Smooth muscle cell (in vitro differentiated cells): ENCODE results near the gene DCAF5. TPM values are rescaled to one million over a fixed set of nuclear protein-coding genes. Genes with fewer than 3 reads are reported as not detected.

Experiments used
- DNase-seq: peaks from one replicate; lab custom pipeline; 2025; ENCODE audit not compliant: unreplicated experiment; lab: John Stamatoyannopoulos, UW
- H2AFZ ChIP-seq: fragments of 200-600 bp; sonication (generic); 2 replicates; pipeline ENCODE4 v1.6.0; 2016; ENCODE audit warnings: antibody characterized with exemption, low read depth, mild to moderate bottlenecking
- H3F3A ChIP-seq: fragments of 200-600 bp; sonication (generic); 2 replicates; pipeline ENCODE4 v1.6.0; 2017; ENCODE audit warnings: antibody characterized with exemption, low read depth
- H3K27ac ChIP-seq: fragments of 200-600 bp; sonication (generic); 2 replicates; pipeline ENCODE4 v1.5.1; 2016; ENCODE audit warnings: low read depth, mild to moderate bottlenecking
- H3K27me3 ChIP-seq: fragments of 200-600 bp; sonication (generic); 2 replicates; pipeline ENCODE4 v1.6.1; 2016; ENCODE audit warnings: low read depth, mild to moderate bottlenecking
- H3K36me3 ChIP-seq: fragments of 200-600 bp; sonication (generic); 2 replicates; pipeline ENCODE4 v1.5.1; 2016; ENCODE audit warnings: low read depth
- H3K4me1 ChIP-seq: fragments of 200-600 bp; sonication (generic); 2 replicates; pipeline ENCODE4 v1.5.1; 2016; ENCODE audit warnings: low read depth
- H3K4me2 ChIP-seq: fragments of 200-600 bp; sonication (generic); 2 replicates; pipeline ENCODE4 v1.6.0; 2016; ENCODE audit warnings: mild to moderate bottlenecking
- H3K4me3 ChIP-seq: fragments of 200-600 bp; sonication (generic); 2 replicates; pipeline ENCODE4 v1.5.1; 2016; ENCODE audit warnings: mild to moderate bottlenecking
- H3K79me2 ChIP-seq: fragments of 200-600 bp; sonication (generic); 2 replicates; pipeline ENCODE4 v1.6.0; 2016; ENCODE audit warnings: low read depth, mild to moderate bottlenecking
- H3K9ac ChIP-seq: fragments of 200-600 bp; sonication (generic); 2 replicates; pipeline ENCODE4 v1.6.0; 2016; ENCODE audit warnings: low read depth
- H3K9me3 ChIP-seq: fragments of 200-600 bp; sonication (generic); replicated peaks from 2 replicates; pipeline ENCODE4 v1.5.1; 2016; ENCODE audit warnings: low read depth
- H4K20me1 ChIP-seq: fragments of 200-600 bp; sonication (generic); 2 replicates; pipeline ENCODE4 v1.6.0; 2016; ENCODE audit warnings: low read depth
- CTCF ChIP-seq: fragments of 200-600 bp; sonication (generic); IDR thresholded peaks from 2 replicates; pipeline ENCODE4 v1.5.1; 2017; ENCODE audit warnings: borderline replicate concordance, mild to moderate bottlenecking, antibody characterized with exemption; ENCODE audit not compliant: insufficient read depth, poor library complexity, severe bottlenecking
- WGBS: methylation state at CpG from one replicate; pipeline ENCODE4 v1.1.7; 2016; ENCODE audit warnings: low lambda C conversion rate; 5-methylcytosine and 5-hydroxymethylcytosine counted together
- polyA plus RNA-seq: library from polyadenylated mRNA; unstranded; fragments of >200 nt; fragmentation: Nextera tagmentation; extraction: Ambion mirVana; gene quantifications from 2 replicates; pipeline ENCODE4 v1.2.1, GENCODE V29; 2016
- total RNA-seq: library from RNA; depleted of rRNA; stranded (reverse); fragments of >200 nt; gene quantifications from 2 replicates; pipeline ENCODE4 v1.2.3, GENCODE V29; 2014

DCAF5 gene
- total and polyA plus RNA-seq, 2 experiments from 2014 or later, result 23.0 to 45.4 TPM

DNA sequence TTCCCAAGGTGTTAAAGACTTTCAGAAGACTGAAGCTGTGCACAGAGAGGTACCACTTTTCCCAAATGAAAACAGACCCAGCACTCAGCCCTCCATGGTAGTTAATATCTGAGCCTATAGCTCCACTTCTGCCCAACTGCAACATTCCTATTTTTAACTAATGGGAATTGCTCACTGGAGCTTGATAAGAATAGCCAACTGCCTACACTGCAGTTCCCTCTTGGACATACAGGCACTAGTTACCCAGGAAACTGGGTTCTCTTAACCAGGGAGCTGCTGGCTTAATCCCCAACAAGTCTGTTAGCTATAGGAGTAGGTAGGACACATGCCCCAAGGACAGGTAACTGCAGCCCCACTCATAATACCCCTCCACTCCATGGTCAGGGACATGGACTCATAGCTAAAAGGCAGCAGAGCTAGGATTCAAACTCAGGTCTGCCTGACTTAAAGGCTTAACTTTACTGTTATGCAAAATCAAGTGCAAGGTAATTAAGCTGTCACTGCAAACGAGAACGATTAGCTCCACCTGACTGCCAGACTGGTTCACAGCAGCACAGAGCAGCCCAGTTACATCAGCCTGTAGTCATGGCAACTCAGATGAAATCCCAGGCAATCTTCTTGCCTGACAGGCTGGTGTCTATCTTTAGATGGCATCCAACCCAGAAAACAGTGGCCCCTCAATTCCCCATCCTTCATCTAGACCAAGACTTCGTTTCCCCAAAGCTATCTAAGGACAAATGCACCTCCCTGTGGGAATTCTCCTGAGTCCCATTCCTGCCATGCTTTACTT, 96.7 kb downstream of the DCAF5 start:
- DNase-seq, result no peak
- peaks cover 33% of the 10 kb centered on the region for H3K79me2 ChIP-seq
- H3K4me2 ChIP-seq, result peak overlapping the region; percentile 59
- peaks cover 30% of the 10 kb centered on the region for H3F3A ChIP-seq
- H2AFZ ChIP-seq, result no peak overlapping the region
- H3K36me3 ChIP-seq, result no peaks in the 10 kb centered on the region
- H3K9me3 ChIP-seq, result no peaks in the 10 kb centered on the region
- no peak overlapping the region for H3K4me3 ChIP-seq
- no peak for TF ChIP-seq CTCF
- 23% methylated on average over 3 of the region's 3 CpGs for whole genome bisulfite sequencing
- no peaks in the 10 kb centered on the region for H4K20me1 ChIP-seq
- peaks cover 13% of the 10 kb centered on the region for H3K4me1 ChIP-seq
- H3K27me3 ChIP-seq, result no peaks in the 10 kb centered on the region
- H3K27ac ChIP-seq, result peak overlapping the region; percentile 93
- peak overlapping the region; percentile 72 for H3K9ac ChIP-seq

- Histone ChIP-seq H3K27ac (peak overlapping the region; percentile 93), H3K4me1 (peaks cover 24% of the 10 kb centered on the region)
- WGBS, result 31% methylated on average over 21 of the region's 21 CpGs
Measured at GRCh38 chr14:69055125-69055524, 97.8 kb downstream of the DCAF5 start.

DNA sequence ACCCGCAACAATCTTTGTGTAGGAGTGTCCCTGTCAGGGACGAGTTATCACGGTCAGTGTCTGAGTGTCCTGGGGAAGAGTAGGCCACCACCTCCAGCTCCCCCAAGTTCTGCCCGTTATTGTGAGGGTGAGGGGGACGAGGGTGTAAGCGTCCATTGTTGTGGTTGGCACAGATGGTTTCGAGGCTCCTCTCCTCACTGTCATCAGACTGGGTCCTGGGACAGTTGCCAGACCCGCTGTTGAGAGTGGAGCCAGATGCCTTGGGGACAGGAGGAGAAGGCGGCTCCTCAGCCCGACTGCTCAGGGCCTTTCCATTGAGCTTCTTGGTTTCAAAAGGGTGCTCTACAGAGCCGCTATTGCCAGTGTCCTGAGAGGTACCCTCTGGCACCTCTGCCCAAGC, 98.9 kb downstream of the DCAF5 start:
- Histone ChIP-seq H3K27ac (peak overlapping the region; percentile 93), H3F3A (peaks cover 28% of the 10 kb centered on the region), H3K79me2 (peaks cover 33% of the 10 kb centered on the region), H3K4me1 (peaks cover 31% of the 10 kb centered on the region), H3K4me3 (no peak overlapping the region), H2AFZ (no peak overlapping the region), H3K9me3 (no peaks in the 10 kb centered on the region), H3K4me2 (peak overlapping the region; percentile 60), H3K9ac (no peak overlapping the region), H3K36me3 (no peaks in the 10 kb centered on the region), H4K20me1 (no peaks in the 10 kb centered on the region), H3K27me3 (no peaks in the 10 kb centered on the region)
- DNase-seq, result no peak
- 95% methylated on average over 11 of the region's 11 CpGs for WGBS
- no peak for TF ChIP-seq CTCF

More at GRCh38 chr14:69055125-69055524, 97.8 kb downstream of the DCAF5 start:
- H3F3A ChIP-seq, result peaks cover 29% of the 10 kb centered on the region
- no peak for DNase-seq
- H3K79me2 ChIP-seq, result peaks cover 33% of the 10 kb centered on the region
- no peaks in the 10 kb centered on the region for H3K27me3 ChIP-seq
- no peaks in the 10 kb centered on the region for H3K36me3 ChIP-seq
- H4K20me1 ChIP-seq, result no peaks in the 10 kb centered on the region
- no peak overlapping the region for H2AFZ ChIP-seq
- H3K9me3 ChIP-seq, result no peaks in the 10 kb centered on the region
- no peak for TF ChIP-seq CTCF
- peak overlapping the region; percentile 60 for H3K4me2 ChIP-seq
- H3K4me3 ChIP-seq, result no peak overlapping the region
- peak overlapping the region; percentile 75 for H3K9ac ChIP-seq
